K562 (cell line): ENCODE data around the gene NUDCD3. TPM values are rescaled to one million over a fixed set of nuclear protein-coding genes. Genes with fewer than 3 reads are reported as not detected.

Experiments used
- ATAC-seq: fragments of 200-7000 bp; cut with Tn5 transposase; 3 replicates; pipeline ENCODE4 v1.9.1; 2020; ENCODE audit warnings: moderate library complexity
- BruUV-seq: library from RNA; stranded (reverse); fragments of 400-500 nt; replicated peaks from 2 replicates; lab custom pipeline; 2021; lab: Mats Ljungman, UMichigan
- CTCF ChIA-PET: fragments of 300-600 bp; formaldehyde crosslinking; extraction: SDS; loops from one replicate; lab custom pipeline; 2021; ENCODE audit warnings: low intra/inter-chr PET ratio; lab: Yijun Ruan, JAX
- POLR2A ChIA-PET: fragments of 300-600, 350-650 bp; sonication (Branson Sonifier 250); formaldehyde crosslinking; extraction: SDS; loops from one replicate; lab custom pipeline; 2021; ENCODE audit warnings: antibody characterized with exemption, inconsistent platforms; lab: Yijun Ruan, JAX
- DNase-seq, 4 experiments: peaks; one replicate each; pipeline versions ENCODE4 v3.0.0 to v3.0.0-alpha.2; 2011 to 2018; ENCODE audit warnings: low spot score in 3 of 4, mixed read lengths in 3 of 4; ENCODE audit errors: extremely low read depth in 1 of 4
- FAIRE-seq: peaks from 2 replicates; lab custom pipeline; 2011; peaks lifted over from hg19 to GRCh38; lab: Jason Lieb, UNC
- H2AFZ ChIP-seq: 2 replicates; pipeline ENCODE4 v1.6.0; 2011; ENCODE audit warnings: low read depth, low read length, control low read depth, inconsistent platforms
- H3K27ac ChIP-seq: fragments of 200-600 bp; 3 replicates; pipeline ENCODE4 v1.8.0; 2011; ENCODE audit warnings: low read depth, mild to moderate bottlenecking, control low read depth, inconsistent platforms, low read length, moderate library complexity, mixed read lengths; ENCODE audit errors: extremely low read depth
- H3K27me3 ChIP-seq, 2 experiments: fragments of 300-600 bp in 1 of 2; 2 replicates in 1 of 2; 3 replicates in 1 of 2; pipeline versions ENCODE4 v1.6.0 to v1.8.0; 2011; ENCODE audit warnings: inconsistent platforms in 2 of 2, low read length in 2 of 2, mild to moderate bottlenecking in 1 of 2, mixed read lengths in 1 of 2, moderate library complexity in 1 of 2; ENCODE audit not compliant: control insufficient read depth in 2 of 2, insufficient read depth in 2 of 2
- H3K36me3 ChIP-seq: fragments of 300-600 bp; 3 replicates; pipeline ENCODE4 v1.8.0; 2011; ENCODE audit warnings: mild to moderate bottlenecking, low read length, inconsistent platforms; ENCODE audit not compliant: control insufficient read depth, insufficient read depth
- H3K4me1 ChIP-seq, 2 experiments: fragments of 200-600 bp in 1 of 2; replicated peaks in 1 of 2; 2 replicates in 1 of 2; 3 replicates in 1 of 2; pipeline versions ENCODE4 v1.5.1 to v1.8.0; 2011; ENCODE audit warnings: inconsistent platforms in 2 of 2, low read length in 2 of 2, mild to moderate bottlenecking in 1 of 2, mixed read lengths in 1 of 2, moderate library complexity in 1 of 2; ENCODE audit not compliant: control insufficient read depth in 2 of 2, insufficient read depth in 2 of 2
- H3K4me2 ChIP-seq: 2 replicates; pipeline ENCODE4 v1.6.1; 2011; ENCODE audit warnings: low read length, control low read depth, inconsistent platforms, mixed read lengths; ENCODE audit not compliant: insufficient read depth
- H3K4me3 ChIP-seq: fragments of 200-600 bp; sonication (generic), shearing (Covaris generic); 2 replicates; pipeline ENCODE4 v1.5.1; 2016; ENCODE audit warnings: control low read depth, inconsistent platforms
- H3K79me2 ChIP-seq: fragments of 200-600 bp; 3 replicates; pipeline ENCODE4 v1.8.0; 2011; ENCODE audit warnings: low read length, inconsistent platforms; ENCODE audit not compliant: control insufficient read depth, insufficient read depth
- H3K9ac ChIP-seq, 2 experiments: 2 replicates each; pipeline versions ENCODE4 v1.6.0 to v1.6.1; 2011; ENCODE audit warnings: low read depth in 2 of 2, low read length in 2 of 2, control low read depth in 1 of 2, inconsistent platforms in 1 of 2, mild to moderate bottlenecking in 1 of 2, mixed read lengths in 1 of 2; ENCODE audit not compliant: insufficient read depth in 1 of 2
- H3K9me1 ChIP-seq: one replicate; pipeline ENCODE4 v1.6.0; 2011; ENCODE audit warnings: inconsistent platforms, mild to moderate bottlenecking, low read length, moderate library complexity; ENCODE audit not compliant: control insufficient read depth, insufficient read depth
- H3K9me3 ChIP-seq: replicated peaks from 2 replicates; pipeline ENCODE4 v1.5.1; 2011; ENCODE audit warnings: low read depth, low read length, inconsistent platforms; ENCODE audit not compliant: control insufficient read depth, insufficient read depth
- H4K20me1 ChIP-seq: replicated peaks from 2 replicates; pipeline ENCODE4 v1.6.1; 2011; ENCODE audit warnings: low read length, inconsistent platforms, mixed read lengths; ENCODE audit not compliant: control insufficient read depth, insufficient read depth
- E2F4 ChIP-seq: sonication (generic); formaldehyde crosslinking; IDR thresholded peaks from 2 replicates; pipeline ENCODE4 v1.8.0; 2022; ENCODE audit warnings: mild to moderate bottlenecking, low read depth, missing genetic modification reagents
- ERF ChIP-seq: fragments of 450-650 bp; formaldehyde crosslinking; IDR thresholded peaks from 2 replicates; pipeline ENCODE4 v1.4.0; 2020; ENCODE audit warnings: mild to moderate bottlenecking, mixed read lengths
- JUN ChIP-seq, 2 experiments: sonication (generic) in 1 of 2; formaldehyde crosslinking in 1 of 2; IDR thresholded peaks; 2 replicates each; pipeline versions ENCODE4 v1.6.1 to v1.8.0; 2012 to 2022; ENCODE audit warnings: borderline replicate concordance in 2 of 2, mild to moderate bottlenecking in 2 of 2, improper control_type of control experiment in 1 of 2, low read depth in 1 of 2, low read length in 1 of 2, missing genetic modification reagents in 1 of 2
- KLF10 ChIP-seq: fragments of 250-450 bp; sonication (Bioruptor Pico); IDR thresholded peaks from 2 replicates; pipeline ENCODE4 v1.6.1; 2021; ENCODE audit warnings: matching md5 sums
- NCOA2 ChIP-seq, 2 experiments: fragments of 450-650 bp; IDR thresholded peaks; 2 replicates each; pipeline ENCODE4 v1.6.1; 2018; ENCODE audit warnings: mild to moderate bottlenecking in 2 of 2, moderate library complexity in 1 of 2; ENCODE audit not compliant: partially characterized antibody in 2 of 2
- SMAD4 ChIP-seq: fragments of 250-450 bp; sonication (Bioruptor Pico); conservative IDR thresholded peaks from 2 replicates; pipeline ENCODE4 v1.8.0; 2021; ENCODE audit warnings: inconsistent platforms, mild to moderate bottlenecking, moderate library complexity
- TAL1 ChIP-seq: fragments of 450-650 bp; IDR thresholded peaks from 2 replicates; pipeline ENCODE4 v1.6.1; 2016; ENCODE audit warnings: mild to moderate bottlenecking
- ZBTB43 ChIP-seq: sonication (generic); formaldehyde crosslinking; IDR thresholded peaks from 2 replicates; pipeline ENCODE4 v1.8.0; 2023; ENCODE audit warnings: mild to moderate bottlenecking, missing genetic modification reagents
- WGBS: fragments of 100-300 bp; shearing (Covaris generic); methylation state at CpG from one replicate; pipeline ENCODE4 v1.1.6; 2016; ENCODE audit warnings: low coverage, mixed read lengths; ENCODE audit not compliant: insufficient coverage; ENCODE audit errors: missing lambda C conversion rate; 5-methylcytosine and 5-hydroxymethylcytosine counted together
- in situ Hi-C: fragments of 300-500 bp; cut with MboI; formaldehyde crosslinking; loops from 4 replicates; pipeline ENCODE4 v1.15.0; 2018; ENCODE audit warnings: inconsistent platforms, mixed read lengths
- intact Hi-C: fragments of 100-400 bp; cut with micrococcal nuclease; formaldehyde crosslinking; loops from 2 replicates; pipeline ENCODE4 v1.14.2; 2022
- polyA plus RNA-seq, 8 experiments: library from polyadenylated mRNA; depleted of rRNA in 4 of 8; stranded (reverse) in 5 of 8; unstranded in 3 of 8; fragments of >200 nt; fragmentation: Nextera tagmentation in 2 of 8; fragmentation: Illumina TruSeq in 1 of 8; extraction: Ambion mirVana in 2 of 8; extraction: Trizol in 1 of 8; gene quantifications; 2 replicates each; pipeline versions ENCODE4 v1.2.1 to v1.2.3, GENCODE V29; 2011 to 2014; ENCODE audit warnings: inconsistent platforms in 1 of 8, missing spikeins in 1 of 8
- total RNA-seq, 7 experiments: library from RNA; depleted of rRNA in 6 of 7; stranded (reverse); fragments of >200 nt in 6 of 7; fragmentation: Illumina TruSeq in 2 of 7; extraction: Trizol in 2 of 7; gene quantifications; 2 replicates each; pipeline versions ENCODE4 v1.2.1 to v1.2.3, GENCODE V29; 2011 to 2021; ENCODE audit warnings: low replicate concordance in 1 of 7
- TF ChIP-seq, protein P1 (sequence below): fragments of 450-650 bp; IDR thresholded peaks from 2 replicates; pipeline ENCODE4 v1.6.1; 2014; ENCODE audit warnings: low read depth, mild to moderate bottlenecking, moderate library complexity, borderline replicate concordance

The NUDCD3 gene
- total and polyA plus RNA-seq, 9 of the 15 experiments (the other 6 are each of a cell fraction or from before 2014, with no cell fraction given), result 24.8 to 64.2 (median 42.6) TPM

DNA sequence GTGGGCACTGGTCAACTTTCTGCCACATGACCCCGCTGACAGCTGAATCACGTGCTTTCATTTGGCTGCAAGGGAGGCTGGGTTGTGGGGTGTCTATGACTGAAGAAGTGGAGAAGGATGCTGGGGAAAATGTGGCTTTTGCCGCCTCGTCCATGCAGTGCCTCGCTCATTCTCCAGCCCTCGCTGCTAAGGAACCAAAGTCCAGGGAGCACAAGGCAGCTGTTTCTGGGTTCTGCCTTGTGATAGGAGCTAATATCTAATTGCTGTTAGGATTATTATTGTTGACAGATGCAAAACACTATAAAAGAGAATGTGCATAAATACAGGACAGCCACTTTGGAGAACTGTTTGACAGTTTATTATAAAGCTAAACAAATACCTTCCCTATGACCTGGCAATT lies 160.1 kb downstream of the NUDCD3 start:
- Histone ChIP-seq H3K9me1 (no peaks in the 10 kb centered on the region), H3K9ac (no peak overlapping the region), H3K4me3 (no peak overlapping the region), H3K4me1 (peaks cover 0 to 3% of the 10 kb centered on the region in 2 experiments; a peak in 2 of 5 replicates), H3K4me2 (no peak overlapping the region), H4K20me1 (no peaks in the 10 kb centered on the region), H3K27me3 (peaks cover 4 to 28% of the 10 kb centered on the region in 2 experiments; a peak in 4 of 5 replicates), H3K27ac (no peak overlapping the region)
- in situ Hi-C loops (no loop called here), intact Hi-C loops (no loop called here)
- FAIRE-seq (no peak), ATAC-seq (no peak)
- no TSS peak for BruUV-seq
- 8% methylated on average over 4 of the region's 6 CpGs for WGBS
- ChIA-PET CTCF (no interaction called here), POLR2A (interaction anchor here (0.9 to 1.3 kb wide), 2 partner anchors 10 to 11 kb away, joined by 3 to 4 read pairs; no protein-coding TSS in a partner anchor)
- TF ChIP-seq SMAD4 (CRISPR knock-in tag) (no peak), E2F4 (no peak), JUN (IDR thresholded peaks at IDR 0.05; ENCODE audit: borderline replicate concordance, low read depth, low read length) (no peak), JUN (CRISPR knock-in tag; IDR thresholded peaks at IDR 0.05; ENCODE audit: borderline replicate concordance) (no peak), ZBTB43 (CRISPR knock-in tag) (no peak), TAL1 (no peak), KLF10 (CRISPR knock-in tag) (no peak), NCOA2 (IDR thresholded peaks at IDR 0.05; ENCODE audit: partially characterized antibody in 2 of 2) (no peak), ERF (no peak)
- TF ChIP-seq, protein P1, sequence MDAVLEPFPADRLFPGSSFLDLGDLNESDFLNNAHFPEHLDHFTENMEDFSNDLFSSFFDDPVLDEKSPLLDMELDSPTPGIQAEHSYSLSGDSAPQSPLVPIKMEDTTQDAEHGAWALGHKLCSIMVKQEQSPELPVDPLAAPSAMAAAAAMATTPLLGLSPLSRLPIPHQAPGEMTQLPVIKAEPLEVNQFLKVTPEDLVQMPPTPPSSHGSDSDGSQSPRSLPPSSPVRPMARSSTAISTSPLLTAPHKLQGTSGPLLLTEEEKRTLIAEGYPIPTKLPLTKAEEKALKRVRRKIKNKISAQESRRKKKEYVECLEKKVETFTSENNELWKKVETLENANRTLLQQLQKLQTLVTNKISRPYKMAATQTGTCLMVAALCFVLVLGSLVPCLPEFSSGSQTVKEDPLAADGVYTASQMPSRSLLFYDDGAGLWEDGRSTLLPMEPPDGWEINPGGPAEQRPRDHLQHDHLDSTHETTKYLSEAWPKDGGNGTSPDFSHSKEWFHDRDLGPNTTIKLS, result no peak
- TF ChIP-seq, all 486 proteins: peak for 0
- no peak overlapping the region for H2AFZ ChIP-seq
- H3K9me3 ChIP-seq, result no peaks in the 10 kb centered on the region
- no peaks in the 10 kb centered on the region for H3K36me3 ChIP-seq
- no peaks in the 10 kb centered on the region for H3K79me2 ChIP-seq
- no peak for DNase-seq
